ENCODE data around the gene TFIP11.

DNA sequence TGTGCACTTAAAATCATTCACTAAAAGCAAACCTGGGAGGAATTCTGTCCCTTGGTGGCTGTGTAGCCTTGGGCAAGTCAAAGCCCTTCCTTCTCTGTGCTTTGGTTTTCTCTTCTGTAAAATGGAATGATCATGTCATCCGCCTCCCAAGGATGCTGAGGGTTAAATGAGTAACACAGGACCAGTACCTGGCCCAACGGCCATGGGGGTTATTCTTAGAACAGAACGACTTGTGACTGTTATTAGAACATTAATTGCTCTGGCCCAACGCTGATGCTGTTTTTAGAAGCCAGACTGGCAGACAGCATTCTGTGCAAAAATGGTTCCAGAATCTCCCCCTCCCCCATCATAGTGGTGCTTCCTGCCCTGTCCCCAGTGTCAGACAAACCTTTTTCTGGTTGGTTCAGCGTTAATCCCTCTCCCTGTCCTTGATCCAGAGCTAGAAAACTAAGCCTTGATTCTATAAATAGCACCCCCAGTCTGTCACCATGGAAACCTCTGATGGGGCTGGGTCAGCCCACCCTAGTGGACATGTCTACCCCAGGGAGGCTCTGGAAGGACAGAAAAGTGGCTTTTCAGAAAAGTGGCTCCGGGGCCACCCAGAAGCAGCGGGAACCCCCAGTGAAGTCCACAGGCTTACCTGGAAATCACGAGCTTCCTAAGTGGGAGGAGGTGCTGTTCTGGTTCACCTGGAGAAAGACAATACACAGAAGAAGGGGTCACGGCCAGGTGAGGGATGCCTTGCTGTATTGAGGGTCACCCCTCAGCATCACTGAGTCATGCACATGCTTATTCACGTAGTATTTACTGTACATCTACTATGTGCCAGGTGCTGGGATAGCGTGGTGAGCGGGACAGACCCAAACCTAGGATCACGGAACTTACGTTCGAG, 15.5 kb upstream of the TFIP11 start:
- TF ChIP-seq, protein P1, sequence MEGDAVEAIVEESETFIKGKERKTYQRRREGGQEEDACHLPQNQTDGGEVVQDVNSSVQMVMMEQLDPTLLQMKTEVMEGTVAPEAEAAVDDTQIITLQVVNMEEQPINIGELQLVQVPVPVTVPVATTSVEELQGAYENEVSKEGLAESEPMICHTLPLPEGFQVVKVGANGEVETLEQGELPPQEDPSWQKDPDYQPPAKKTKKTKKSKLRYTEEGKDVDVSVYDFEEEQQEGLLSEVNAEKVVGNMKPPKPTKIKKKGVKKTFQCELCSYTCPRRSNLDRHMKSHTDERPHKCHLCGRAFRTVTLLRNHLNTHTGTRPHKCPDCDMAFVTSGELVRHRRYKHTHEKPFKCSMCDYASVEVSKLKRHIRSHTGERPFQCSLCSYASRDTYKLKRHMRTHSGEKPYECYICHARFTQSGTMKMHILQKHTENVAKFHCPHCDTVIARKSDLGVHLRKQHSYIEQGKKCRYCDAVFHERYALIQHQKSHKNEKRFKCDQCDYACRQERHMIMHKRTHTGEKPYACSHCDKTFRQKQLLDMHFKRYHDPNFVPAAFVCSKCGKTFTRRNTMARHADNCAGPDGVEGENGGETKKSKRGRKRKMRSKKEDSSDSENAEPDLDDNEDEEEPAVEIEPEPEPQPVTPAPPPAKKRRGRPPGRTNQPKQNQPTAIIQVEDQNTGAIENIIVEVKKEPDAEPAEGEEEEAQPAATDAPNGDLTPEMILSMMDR (IDR thresholded peaks at IDR 0.05) = no peak
- no peak for TF ChIP-seq POLR2A (IDR thresholded peaks at IDR 0.05)
